Left ventricle myocardium inferior (tissue), 1 donor: ENCODE measurements around the gene ELK3. TPM values are rescaled to one million over a fixed set of nuclear protein-coding genes. Genes with fewer than 3 reads are reported as not detected.

ENCODE experiments used
- DNase-seq: peaks from one replicate; pipeline ENCODE4 v3.0.0-alpha.2; 2020
- H3K27ac ChIP-seq: fragments of 200-600 bp; replicated peaks from 2 replicates; pipeline ENCODE4 v1.8.0; 2021
- H3K27me3 ChIP-seq: fragments of 200-600 bp; 2 replicates; pipeline ENCODE4 v1.8.0; 2021; ENCODE audit warnings: low read depth
- H3K36me3 ChIP-seq: fragments of 200-600 bp; 2 replicates; pipeline ENCODE4 v1.8.0; 2021
- H3K4me1 ChIP-seq: fragments of 200-600 bp; 2 replicates; pipeline ENCODE4 v1.8.0; 2021
- H3K4me3 ChIP-seq: fragments of 200-600 bp; 2 replicates; pipeline ENCODE4 v1.8.0; 2021; ENCODE audit warnings: mild to moderate bottlenecking, moderate library complexity
- H3K9me3 ChIP-seq: fragments of 200-600 bp; replicated peaks from 2 replicates; pipeline ENCODE4 v1.8.0; 2021
- CTCF ChIP-seq: fragments of 200-600 bp; IDR thresholded peaks from 2 replicates; pipeline ENCODE4 v1.8.0; 2021; ENCODE audit warnings: antibody characterized with exemption, mild to moderate bottlenecking, borderline replicate concordance
- intact Hi-C: fragments of 100-400 bp; cut with micrococcal nuclease; formaldehyde crosslinking; loops from one replicate; pipeline ENCODE4 v1.11.0; 2022
- total RNA-seq: library from RNA; stranded (reverse); fragmentation: NEBNext Ultra II Directional; extraction: Animal tissue kit (Norgen Biotek cat#: 25700); gene quantifications from one replicate; pipeline ENCODE4 v1.2.1, GENCODE V29; 2021
- donor health status: DM: no; HTN: yes; CAD: no; lungs with severe emphysema.

The ELK3 gene
- total RNA-seq, 1 donor from 2014 or later = 17.1 TPM

GRCh38 chr12:96274331-96274730 is 80.2 kb downstream of the ELK3 start:
- intact Hi-C loops = no loop called here
- no peaks in the 10 kb centered on the region for H3K27me3 ChIP-seq
- no peaks in the 10 kb centered on the region for H3K4me1 ChIP-seq
- peaks cover 46% of the 10 kb centered on the region for H3K36me3 ChIP-seq
- no peak for DNase-seq
- H3K4me3 ChIP-seq = no peak overlapping the region
- H3K27ac ChIP-seq = no peak overlapping the region
- no peaks in the 10 kb centered on the region for H3K9me3 ChIP-seq
- no peak for TF ChIP-seq CTCF

GRCh38 chr12:96285158-96285557 is 91.0 kb downstream of the ELK3 start:
- DNase-seq = no peak
- H3K4me3 ChIP-seq = no peak overlapping the region
- H3K36me3 ChIP-seq = peaks cover 94% of the 10 kb centered on the region
- H3K27ac ChIP-seq = no peak overlapping the region
- no peaks in the 10 kb centered on the region for H3K27me3 ChIP-seq
- no peak for TF ChIP-seq CTCF
- intact Hi-C loops = no loop called here
- H3K4me1 ChIP-seq = no peaks in the 10 kb centered on the region
- no peaks in the 10 kb centered on the region for H3K9me3 ChIP-seq

GRCh38 chr12:96289067-96289466 is 94.9 kb downstream of the ELK3 start:
- no peaks in the 10 kb centered on the region for H3K9me3 ChIP-seq
- no peaks in the 10 kb centered on the region for H3K27me3 ChIP-seq
- no peaks in the 10 kb centered on the region for H3K4me1 ChIP-seq
- H3K4me3 ChIP-seq = no peak overlapping the region
- DNase-seq = no peak
- peaks cover 68% of the 10 kb centered on the region for H3K36me3 ChIP-seq
- TF ChIP-seq CTCF = no peak
- intact Hi-C loops = no loop called here
- no peak overlapping the region for H3K27ac ChIP-seq

GRCh38 chr12:96293093-96293492 is 98.9 kb downstream of the ELK3 start:
- no peaks in the 10 kb centered on the region for H3K4me1 ChIP-seq
- DNase-seq = no peak
- intact Hi-C loops = loop anchor here (5.0 kb wide), 1 partner anchor 34 kb away; no protein-coding TSS in a partner anchor
- no peak for TF ChIP-seq CTCF
- no peak overlapping the region for H3K4me3 ChIP-seq
- H3K36me3 ChIP-seq = peaks cover 44% of the 10 kb centered on the region
- no peak overlapping the region for H3K27ac ChIP-seq
- H3K9me3 ChIP-seq = no peaks in the 10 kb centered on the region
- H3K27me3 ChIP-seq = no peaks in the 10 kb centered on the region

GRCh38 chr12:96294831-96295230 is 100.7 kb downstream of the ELK3 start:
- H3K36me3 ChIP-seq = peaks cover 45% of the 10 kb centered on the region
- no peak overlapping the region for H3K27ac ChIP-seq
- no peaks in the 10 kb centered on the region for H3K4me1 ChIP-seq
- H3K9me3 ChIP-seq = no peaks in the 10 kb centered on the region
- TF ChIP-seq CTCF = no peak
- DNase-seq = no peak
- H3K27me3 ChIP-seq = no peaks in the 10 kb centered on the region
- H3K4me3 ChIP-seq = no peak overlapping the region
- intact Hi-C loops = loop anchor here (5.0 kb wide), 1 partner anchor 32 kb away; no protein-coding TSS in a partner anchor
